ENCODE results near the gene COTL1. TPM values are rescaled to one million over a fixed set of nuclear protein-coding genes. Genes with fewer than 3 reads are reported as not detected.
A peak's percentile ranks its signal among the peaks of the same experiment; 100 is the strongest.
"Not testable (repeated sequence)": the region's sequence is repeated elsewhere in the genome, so short reads cannot be mapped to it uniquely, and the experiment has no call there.

The COTL1 gene
- total RNA-seq, 1 donor from 2014 or later = 152 TPM

- peak in 1 of 2 donors; percentile 80 for DNase-seq (ENCODE audit: low read depth in 2 of 2)
These were observed 84.9 kb downstream of the COTL1 start for GRCh38 chr16:84532855-84533486.

DNA sequence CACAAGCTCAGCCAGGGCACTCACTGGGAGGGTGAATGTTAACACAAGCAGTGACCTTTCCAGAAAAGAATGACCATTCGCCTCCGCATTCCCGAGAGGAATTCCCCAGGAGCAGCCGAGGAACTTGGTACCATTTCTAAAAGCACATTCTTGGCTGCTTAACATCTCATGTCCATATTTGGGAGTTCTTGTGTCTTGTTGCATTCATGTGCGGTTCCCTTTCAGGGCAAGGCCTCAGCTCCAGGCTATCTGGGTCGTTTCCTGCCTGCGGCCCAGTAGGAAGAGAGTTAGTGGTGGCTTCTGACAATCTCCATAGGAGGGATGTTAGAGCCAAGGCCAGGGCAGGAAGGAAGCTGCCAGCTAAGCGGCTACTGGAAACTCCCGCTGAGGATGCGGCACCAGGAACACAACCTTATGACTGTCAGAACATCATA is 85.6 kb downstream of the COTL1 start:
- DNase-seq (ENCODE audit: low read depth in 2 of 2) = peak in 1 of 2 donors; percentile 91

GRCh38 chr16:84531671-84532111 is 86.2 kb downstream of the COTL1 start:
- DNase-seq (ENCODE audit: low read depth in 2 of 2) = no peak

- no peak for DNase-seq (ENCODE audit: low read depth in 2 of 2)
These were observed 87.3 kb downstream of the COTL1 start for GRCh38 chr16:84530590-84530989.

GRCh38 chr16:84529607-84530006 is 88.3 kb downstream of the COTL1 start:
- no peak for DNase-seq (ENCODE audit: low read depth in 2 of 2)

- DNase-seq (ENCODE audit: low read depth in 2 of 2) = no peak
These were observed 89.6 kb downstream of the COTL1 start for GRCh38 chr16:84528322-84528721.

GRCh38 chr16:84527532-84528269 is 90.2 kb downstream of the COTL1 start:
- no peak for DNase-seq (ENCODE audit: low read depth in 2 of 2)

- DNase-seq (ENCODE audit: low read depth in 2 of 2) = peak in 1 of 2 donors; percentile 81
These were observed 90.9 kb downstream of the COTL1 start for GRCh38 chr16:84526794-84527531.

DNA sequence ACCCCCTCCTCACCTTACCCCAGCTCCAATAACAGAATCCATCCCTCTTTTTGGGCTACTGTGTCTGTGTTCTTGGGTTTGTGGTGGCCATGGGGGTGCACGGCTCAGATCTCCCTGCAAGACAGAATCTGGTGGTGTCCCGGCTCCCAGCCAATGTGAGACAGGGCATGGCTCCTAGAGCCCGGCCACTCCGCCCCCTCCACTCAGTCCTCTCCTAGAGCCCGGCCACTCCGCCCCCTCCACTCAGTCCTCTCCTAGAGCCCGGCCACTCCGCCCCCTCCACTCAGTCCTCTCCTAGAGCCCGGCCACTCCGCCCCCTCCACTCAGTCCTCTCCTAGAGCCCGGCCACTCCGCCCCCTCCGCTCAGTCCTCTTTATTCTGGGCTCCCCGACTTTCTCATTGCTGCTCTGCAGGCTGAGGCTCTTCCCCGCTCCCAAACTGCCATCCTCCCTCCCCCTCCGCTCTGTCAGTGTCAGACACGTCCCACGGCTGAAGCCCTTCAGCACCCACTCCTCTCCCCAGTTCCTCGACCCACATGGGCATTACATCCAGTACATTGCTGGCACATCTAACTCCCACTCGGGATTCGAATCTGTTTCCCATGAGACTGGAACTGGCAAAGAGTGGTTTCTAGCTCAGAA is 92.8 kb downstream of the COTL1 start:
- DNase-seq (ENCODE audit: low read depth in 2 of 2) = not testable (repeated sequence)

DNA sequence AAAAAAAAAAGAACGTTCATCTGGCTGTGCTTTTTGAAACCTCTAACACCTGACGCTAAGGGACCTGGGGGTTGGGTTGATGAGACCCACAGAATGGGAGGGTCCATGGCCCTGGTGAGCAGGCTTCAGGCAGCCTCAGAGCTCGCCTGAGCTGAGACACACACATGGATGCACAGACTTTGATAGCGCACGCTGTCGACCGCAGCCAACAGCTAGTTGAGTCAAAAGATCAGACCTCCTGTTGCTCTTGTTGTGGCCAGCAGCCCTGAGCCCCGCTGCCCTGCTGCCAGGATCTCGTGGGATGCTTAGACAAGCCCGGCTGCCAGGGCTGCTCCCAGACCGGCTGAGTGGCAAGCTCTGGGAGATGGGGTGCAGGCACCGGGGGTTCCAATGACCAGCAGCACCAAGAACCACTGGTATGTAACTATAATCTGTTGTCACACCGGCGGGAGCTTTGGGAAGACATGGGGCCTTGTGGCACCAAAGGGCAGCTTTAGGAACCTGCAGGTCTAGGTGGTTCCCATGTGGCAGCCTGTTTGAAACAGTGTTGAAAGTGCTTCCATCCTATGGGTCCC is 93.4 kb downstream of the COTL1 start:
- no peak for DNase-seq (ENCODE audit: low read depth in 2 of 2)

GRCh38 chr16:84521497-84521770 is 96.4 kb downstream of the COTL1 start:
- no peak for DNase-seq (ENCODE audit: low read depth in 2 of 2)

DNA sequence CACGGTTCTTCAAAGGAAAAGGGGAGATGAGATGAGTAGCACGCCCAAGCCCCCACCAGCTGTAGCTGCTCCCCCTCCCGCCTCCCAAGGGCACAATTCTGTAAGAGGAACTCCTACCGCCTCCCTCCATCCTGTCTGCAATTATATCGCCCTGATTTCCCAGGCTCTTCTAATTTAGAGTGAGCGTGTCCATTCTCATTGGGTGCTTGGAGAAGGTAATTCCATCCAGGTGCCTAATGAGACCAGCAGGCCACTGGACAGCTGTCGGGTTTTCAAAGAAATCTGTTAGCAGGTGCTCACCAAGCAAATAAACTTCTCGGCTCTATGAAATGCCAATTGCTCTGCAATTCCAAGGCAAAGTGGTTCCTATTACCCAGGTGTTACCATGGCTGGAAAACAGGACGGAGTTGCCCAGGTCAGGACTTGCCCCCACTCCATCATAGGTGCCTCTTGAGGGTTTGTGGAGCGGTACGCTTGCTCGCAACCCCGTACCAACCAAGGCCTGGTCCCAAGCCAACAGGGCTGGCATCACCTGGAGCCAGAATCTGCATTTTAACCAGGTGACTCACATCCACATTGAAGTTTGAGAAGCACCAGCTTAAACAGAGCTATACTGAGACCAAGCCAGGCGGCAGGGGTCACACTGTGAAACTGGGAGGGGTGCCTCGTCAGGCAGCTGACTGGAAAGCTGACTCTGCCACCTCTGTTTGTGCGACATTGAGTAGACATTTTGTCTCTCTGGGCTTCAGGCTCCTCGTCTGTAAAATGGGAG is 97.0 kb downstream of the COTL1 start:
- DNase-seq (ENCODE audit: low read depth in 2 of 2) = no peak

GRCh38 chr16:84519855-84520254 is 98.0 kb downstream of the COTL1 start:
- no peak for DNase-seq (ENCODE audit: low read depth in 2 of 2)

DNA sequence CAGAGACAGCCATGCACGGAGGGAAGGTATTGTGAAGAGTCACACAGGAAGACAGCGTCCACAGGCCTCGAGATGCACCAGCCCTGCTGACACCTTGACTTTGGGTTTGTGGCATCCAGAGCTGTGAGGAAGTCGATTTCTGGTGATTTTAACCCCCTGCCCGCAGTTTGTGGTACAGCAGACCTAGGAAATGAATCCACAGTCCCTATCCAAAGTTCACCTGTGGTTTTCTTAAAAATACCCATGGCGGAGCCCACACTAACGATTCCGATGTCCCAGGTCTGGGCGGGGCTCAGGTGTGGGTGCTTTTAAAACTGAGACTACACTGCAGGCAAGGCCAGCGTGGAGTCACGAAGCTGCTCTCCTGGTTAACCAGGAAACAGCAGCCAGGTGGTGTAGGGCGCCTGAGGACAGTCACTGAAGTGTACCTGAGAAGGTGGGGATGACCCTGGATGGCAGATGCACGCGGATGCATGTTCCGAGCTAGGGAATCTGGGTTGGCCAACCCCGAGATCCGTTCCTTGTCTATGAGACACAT is 99.0 kb downstream of the COTL1 start:
- no peak for DNase-seq (ENCODE audit: low read depth in 2 of 2)

DNA sequence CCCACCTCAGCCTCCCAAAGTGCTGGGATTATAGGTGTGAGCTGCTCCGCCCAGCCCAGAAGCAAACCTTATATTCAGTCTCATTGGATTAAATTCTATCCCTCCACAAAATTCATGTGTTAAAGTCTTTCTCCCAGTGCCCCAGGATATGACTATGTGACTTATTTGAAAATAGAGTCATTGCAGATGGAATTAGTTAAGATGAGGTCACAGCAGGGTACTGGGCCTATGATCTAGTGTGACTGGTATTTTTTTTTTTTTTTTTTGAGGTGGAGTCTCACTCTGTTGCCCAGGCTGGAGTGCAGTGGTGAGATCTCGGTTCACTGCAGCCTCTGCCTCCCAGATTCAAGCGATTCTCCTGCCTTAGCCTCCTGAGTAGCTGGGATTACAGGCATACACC is 99.7 kb downstream of the COTL1 start:
- not testable (repeated sequence) for DNase-seq (ENCODE audit: low read depth in 2 of 2)

GRCh38 chr16:84517366-84517765 is 100.5 kb downstream of the COTL1 start:
- no peak for DNase-seq (ENCODE audit: low read depth in 2 of 2)
